HAP-1 (cell line): ENCODE measurements around the gene CDADC1.
A peak's percentile ranks its signal among the peaks of the same experiment; 100 is the strongest.
"Not testable (repeated sequence)": the region's sequence is repeated elsewhere in the genome, so short reads cannot be mapped to it uniquely, and the experiment has no call there.

ENCODE experiments used
- DNase-seq, 2 experiments: peaks; one replicate each; pipeline ENCODE4 v3.0.0-alpha.2; 2016 to 2020; ENCODE audit warnings: low spot score in 2 of 2
- H3K27me3 ChIP-seq: fragments of 250-450 bp; sonication (Bioruptor Pico); 2 replicates; pipeline ENCODE4 v1.5.1; 2020; ENCODE audit warnings: low read depth, mild to moderate bottlenecking, moderate library complexity
- H3K36me3 ChIP-seq: fragments of 250-450 bp; sonication (Bioruptor Pico); replicated peaks from 2 replicates; pipeline ENCODE4 v1.5.1; 2020; ENCODE audit warnings: mild to moderate bottlenecking
- H3K4me1 ChIP-seq: fragments of 250-450 bp; sonication (Bioruptor Pico); 2 replicates; pipeline ENCODE4 v1.5.1; 2020; ENCODE audit warnings: mild to moderate bottlenecking
- H3K4me3 ChIP-seq: fragments of 250-450 bp; sonication (Bioruptor Pico); 2 replicates; pipeline ENCODE4 v1.5.1; 2020; ENCODE audit warnings: mild to moderate bottlenecking, moderate library complexity
- H3K9me3 ChIP-seq: fragments of 250-450 bp; sonication (Bioruptor Pico); 2 replicates; pipeline ENCODE4 v1.5.1; 2020; ENCODE audit warnings: mild to moderate bottlenecking, moderate library complexity
- in situ Hi-C: fragments of 300-500 bp; cut with MboI; formaldehyde crosslinking; loops from 3 replicates; pipeline ENCODE4 v1.14.3; 2020; ENCODE audit warnings: low sequenced_read_pairs, inconsistent platforms, mixed read lengths

CDADC1 gene

GRCh38 chr13:49292742-49293486, 45.2 kb downstream of the CDADC1 start:
- H3K36me3 ChIP-seq: no peaks in the 10 kb centered on the region
- no peak overlapping the region for H3K4me3 ChIP-seq
- H3K9me3 ChIP-seq: no peaks in the 10 kb centered on the region
- H3K27me3 ChIP-seq: no peaks in the 10 kb centered on the region
- in situ Hi-C loops: no loop called here
- H3K4me1 ChIP-seq: no peaks in the 10 kb centered on the region
- DNase-seq: no peak

- H3K4me1 ChIP-seq, H3K27me3 ChIP-seq, H3K4me3 ChIP-seq, H3K36me3 ChIP-seq, in situ Hi-C loops, DNase-seq, H3K9me3 ChIP-seq: not testable (repeated sequence)
Measured at GRCh38 chr13:49294723-49295122, 47.0 kb downstream of the CDADC1 start.

GRCh38 chr13:49295244-49295643, 47.5 kb downstream of the CDADC1 start:
- H3K36me3 ChIP-seq: no peaks in the 10 kb centered on the region
- H3K4me3 ChIP-seq: no peak overlapping the region
- no peaks in the 10 kb centered on the region for H3K9me3 ChIP-seq
- DNase-seq: no peak
- in situ Hi-C loops: no loop called here
- no peaks in the 10 kb centered on the region for H3K4me1 ChIP-seq
- no peaks in the 10 kb centered on the region for H3K27me3 ChIP-seq

- Histone ChIP-seq H3K27me3 (no peaks in the 10 kb centered on the region), H3K9me3 (no peaks in the 10 kb centered on the region), H3K36me3 (no peaks in the 10 kb centered on the region), H3K4me3 (no peak overlapping the region), H3K4me1 (no peaks in the 10 kb centered on the region)
- in situ Hi-C loops: no loop called here
- no peak for DNase-seq
Measured at GRCh38 chr13:49296659-49297058, 48.9 kb downstream of the CDADC1 start.

- Histone ChIP-seq H3K4me3 (no peak overlapping the region), H3K36me3 (no peaks in the 10 kb centered on the region), H3K4me1 (no peaks in the 10 kb centered on the region), H3K9me3 (no peaks in the 10 kb centered on the region), H3K27me3 (no peaks in the 10 kb centered on the region)
- in situ Hi-C loops: no loop called here
- DNase-seq: no peak
Measured at GRCh38 chr13:49297338-49297737, 49.6 kb downstream of the CDADC1 start.

- Histone ChIP-seq H3K9me3 (no peaks in the 10 kb centered on the region), H3K4me3 (no peak overlapping the region), H3K4me1 (no peaks in the 10 kb centered on the region), H3K27me3 (no peaks in the 10 kb centered on the region), H3K36me3 (no peaks in the 10 kb centered on the region)
- in situ Hi-C loops: no loop called here
- no peak for DNase-seq
Measured at GRCh38 chr13:49298416-49298815, 50.7 kb downstream of the CDADC1 start.

- H3K9me3 ChIP-seq: no peaks in the 10 kb centered on the region
Measured at GRCh38 chr13:49298903-49299605, 51.3 kb downstream of the CDADC1 start.

GRCh38 chr13:49300276-49300675, 52.6 kb downstream of the CDADC1 start:
- Histone ChIP-seq H3K4me1 (no peaks in the 10 kb centered on the region), H3K4me3 (no peak overlapping the region), H3K27me3 (no peaks in the 10 kb centered on the region), H3K36me3 (no peaks in the 10 kb centered on the region), H3K9me3 (no peaks in the 10 kb centered on the region)
- no peak for DNase-seq
- in situ Hi-C loops: loop anchor here (5.0 to 25.0 kb wide), 2 partner anchors 307 to 537 kb away; no protein-coding TSS in a partner anchor

More at GRCh38 chr13:49298903-49299605, 51.3 kb downstream of the CDADC1 start:
- Histone ChIP-seq H3K4me1 (no peaks in the 10 kb centered on the region), H3K36me3 (no peaks in the 10 kb centered on the region), H3K4me3 (no peak overlapping the region), H3K27me3 (no peaks in the 10 kb centered on the region)
- in situ Hi-C loops: no loop called here
- DNase-seq: peak in 1 of 2 experiments; percentile 35

- Histone ChIP-seq H3K36me3 (no peaks in the 10 kb centered on the region), H3K9me3 (no peaks in the 10 kb centered on the region), H3K4me1 (no peaks in the 10 kb centered on the region), H3K4me3 (peak overlapping the region; percentile 6; the same call in 1 of the 2 replicates), H3K27me3 (no peaks in the 10 kb centered on the region)
- in situ Hi-C loops: loop anchor here (5.0 to 25.0 kb wide), 2 partner anchors 306 to 536 kb away; no protein-coding TSS in a partner anchor
- peak; percentile 71 to 82 for DNase-seq
Measured at GRCh38 chr13:49300739-49301589, 53.2 kb downstream of the CDADC1 start.

GRCh38 chr13:49302222-49302621, 54.5 kb downstream of the CDADC1 start:
- no peak for DNase-seq
- no peaks in the 10 kb centered on the region for H3K4me1 ChIP-seq
- H3K27me3 ChIP-seq: no peaks in the 10 kb centered on the region
- in situ Hi-C loops: loop anchor here (5.0 to 25.0 kb wide), 2 partner anchors 305 to 535 kb away; no protein-coding TSS in a partner anchor
- H3K9me3 ChIP-seq: no peaks in the 10 kb centered on the region
- H3K36me3 ChIP-seq: no peaks in the 10 kb centered on the region
- H3K4me3 ChIP-seq: no peak overlapping the region

- no peaks in the 10 kb centered on the region for H3K4me1 ChIP-seq
- no peaks in the 10 kb centered on the region for H3K9me3 ChIP-seq
- DNase-seq: no peak
- H3K4me3 ChIP-seq: no peak overlapping the region
- in situ Hi-C loops: loop anchor here (5.0 to 25.0 kb wide), 2 partner anchors 304 to 534 kb away; no protein-coding TSS in a partner anchor
- no peaks in the 10 kb centered on the region for H3K36me3 ChIP-seq
- H3K27me3 ChIP-seq: no peaks in the 10 kb centered on the region
Measured at GRCh38 chr13:49302817-49303216, 55.1 kb downstream of the CDADC1 start.

GRCh38 chr13:49303533-49304252, 56.0 kb downstream of the CDADC1 start:
- Histone ChIP-seq H3K9me3 (no peaks in the 10 kb centered on the region), H3K36me3 (no peaks in the 10 kb centered on the region), H3K4me3 (no peak overlapping the region), H3K4me1 (no peaks in the 10 kb centered on the region), H3K27me3 (no peaks in the 10 kb centered on the region)
- in situ Hi-C loops: loop anchor here (5.0 to 25.0 kb wide), 2 partner anchors 304 to 534 kb away; no protein-coding TSS in a partner anchor
- no peak for DNase-seq

- no peak for DNase-seq
- in situ Hi-C loops: loop anchor here (5.0 to 25.0 kb wide), 2 partner anchors 303 to 533 kb away; no protein-coding TSS in a partner anchor
- no peaks in the 10 kb centered on the region for H3K4me1 ChIP-seq
- H3K27me3 ChIP-seq: no peaks in the 10 kb centered on the region
- H3K9me3 ChIP-seq: no peaks in the 10 kb centered on the region
- H3K4me3 ChIP-seq: no peak overlapping the region
- no peaks in the 10 kb centered on the region for H3K36me3 ChIP-seq
Measured at GRCh38 chr13:49304356-49304755, 56.6 kb downstream of the CDADC1 start.
